HEK293 (cell line): Measurements from ENCODE around the gene TMCC2.

Experiments
- CTCF ChIA-PET: fragments of 350-600 bp; formaldehyde crosslinking; extraction: SDS; loops from one replicate; lab custom pipeline; 2021; ENCODE audit warnings: antibody characterized with exemption; lab: Yijun Ruan, JAX
- POLR2A ChIA-PET: fragments of 300-600 bp; formaldehyde crosslinking; extraction: SDS; loops from one replicate; lab custom pipeline; 2020; ENCODE audit warnings: antibody characterized with exemption, inconsistent platforms; lab: Yijun Ruan, JAX
- H3K27ac ChIP-seq: fragments of 200-500 bp; sonication (Bioruptor generic); 2 replicates; pipeline ENCODE4 v1.5.1; 2014; ENCODE audit warnings: low read depth, low read length, control low read depth, inconsistent platforms; ENCODE audit errors: extremely low read depth
- H3K36me3 ChIP-seq, 2 experiments: fragments of 200-500 bp in 1 of 2; sonication (Bioruptor generic) in 1 of 2; 1 replicate in 1 of 2; 2 replicates in 1 of 2; pipeline ENCODE4 v1.5.1; 2014 to 2017; ENCODE audit warnings: inconsistent platforms in 2 of 2, low read length in 2 of 2; ENCODE audit not compliant: control insufficient read depth in 2 of 2, insufficient read depth in 1 of 2
- H3K4me1 ChIP-seq: fragments of 200-500 bp; sonication (Bioruptor generic); 2 replicates; pipeline ENCODE4 v1.5.1; 2014; ENCODE audit warnings: mild to moderate bottlenecking, low read length, inconsistent platforms; ENCODE audit not compliant: control insufficient read depth, insufficient read depth
- H3K4me3 ChIP-seq: 2 replicates; pipeline ENCODE4 v1.5.1; 2011; ENCODE audit warnings: low read depth, mild to moderate bottlenecking, control low read depth, low read length, moderate library complexity
- H3K9me3 ChIP-seq: fragments of 200-500 bp; sonication (Bioruptor generic); 2 replicates; pipeline ENCODE4 v1.5.1; 2014; ENCODE audit warnings: low read depth, low read length, inconsistent platforms; ENCODE audit not compliant: control insufficient read depth, insufficient read depth
- EGR2 ChIP-seq: fragments of 450-650 bp; formaldehyde crosslinking; IDR thresholded peaks from 2 replicates; pipeline ENCODE4 v1.5.1; 2016; ENCODE audit warnings: low read depth, missing biosample characterization, missing genetic modification characterization
- FEZF1 ChIP-seq: fragments of 450-650 bp; formaldehyde crosslinking; IDR thresholded peaks from 2 replicates; pipeline ENCODE4 v1.5.1; 2016; ENCODE audit warnings: missing biosample characterization, missing genetic modification characterization
- GFI1B ChIP-seq: fragments of 450-650 bp; formaldehyde crosslinking; IDR thresholded peaks from 2 replicates; pipeline ENCODE4 v1.5.1; 2016; ENCODE audit warnings: missing biosample characterization, missing genetic modification characterization
- ZFHX2 ChIP-seq: fragments of 450-650 bp; formaldehyde crosslinking; conservative IDR thresholded peaks from 2 replicates; pipeline ENCODE4 v1.5.1; 2016; ENCODE audit warnings: missing biosample characterization, missing genetic modification characterization
- ZFP3 ChIP-seq: fragments of 450-650 bp; formaldehyde crosslinking; IDR thresholded peaks from 2 replicates; pipeline ENCODE4 v1.5.1; 2016; ENCODE audit warnings: low read depth, missing biosample characterization, missing genetic modification characterization
- ZNF121 ChIP-seq: fragments of 450-650 bp; formaldehyde crosslinking; IDR thresholded peaks from 2 replicates; pipeline ENCODE4 v1.5.1; 2016; ENCODE audit warnings: missing biosample characterization, missing genetic modification characterization
- ZNF133 ChIP-seq: fragments of 450-650 bp; formaldehyde crosslinking; IDR thresholded peaks from 2 replicates; pipeline ENCODE4 v1.5.1; 2016; ENCODE audit warnings: missing biosample characterization, missing genetic modification characterization
- ZNF24 ChIP-seq: fragments of 450-650 bp; formaldehyde crosslinking; IDR thresholded peaks from 2 replicates; pipeline ENCODE4 v1.5.1; 2016; ENCODE audit warnings: missing biosample characterization, missing genetic modification characterization
- ZNF366 ChIP-seq: fragments of 450-650 bp; formaldehyde crosslinking; conservative IDR thresholded peaks from 2 replicates; pipeline ENCODE4 v1.5.1; 2016; ENCODE audit warnings: missing biosample characterization, missing genetic modification characterization
- ZNF423 ChIP-seq: fragments of 450-650 bp; formaldehyde crosslinking; IDR thresholded peaks from 2 replicates; pipeline ENCODE4 v1.5.1; 2016; ENCODE audit warnings: missing biosample characterization, missing genetic modification characterization
- ZNF433 ChIP-seq: fragments of 450-650 bp; formaldehyde crosslinking; IDR thresholded peaks from 2 replicates; pipeline ENCODE4 v1.5.1; 2016; ENCODE audit warnings: missing biosample characterization, missing genetic modification characterization, low read depth
- ZNF501 ChIP-seq: fragments of 450-650 bp; formaldehyde crosslinking; IDR thresholded peaks from 2 replicates; pipeline ENCODE4 v1.5.1; 2016; ENCODE audit warnings: missing biosample characterization, missing genetic modification characterization
- ZNF558 ChIP-seq: fragments of 450-650 bp; formaldehyde crosslinking; IDR thresholded peaks from 2 replicates; pipeline ENCODE4 v1.5.1; 2016; ENCODE audit warnings: missing biosample characterization, missing genetic modification characterization
- ZNF596 ChIP-seq: fragments of 450-650 bp; IDR thresholded peaks from 2 replicates; pipeline ENCODE4 v1.5.0; 2018; ENCODE audit warnings: missing biosample characterization, mild to moderate bottlenecking, missing genetic modification characterization, moderate library complexity
- ZNF610 ChIP-seq: fragments of 450-650 bp; formaldehyde crosslinking; IDR thresholded peaks from 2 replicates; pipeline ENCODE4 v1.5.1; 2016; ENCODE audit warnings: missing biosample characterization, missing genetic modification characterization, borderline replicate concordance
- ZNF623 ChIP-seq: fragments of 450-650 bp; formaldehyde crosslinking; IDR thresholded peaks from 2 replicates; pipeline ENCODE4 v1.5.1; 2016; ENCODE audit warnings: missing biosample characterization, missing genetic modification characterization
- ZNF639 ChIP-seq: fragments of 450-650 bp; formaldehyde crosslinking; IDR thresholded peaks from 2 replicates; pipeline ENCODE4 v1.5.1; 2016; ENCODE audit warnings: missing biosample characterization, missing genetic modification characterization
- ZNF645 ChIP-seq: fragments of 450-650 bp; formaldehyde crosslinking; IDR thresholded peaks from 2 replicates; pipeline ENCODE4; 2016; ENCODE audit warnings: missing biosample characterization, missing genetic modification characterization
- ZNF654 ChIP-seq: fragments of 450-650 bp; formaldehyde crosslinking; IDR thresholded peaks from 2 replicates; pipeline ENCODE4 v1.5.1; 2016; ENCODE audit warnings: low read depth, missing biosample characterization, missing genetic modification characterization
- ZNF660 ChIP-seq: fragments of 450-650 bp; IDR thresholded peaks from 2 replicates; pipeline ENCODE4 v1.5.1; 2018; ENCODE audit warnings: missing biosample characterization, mild to moderate bottlenecking, missing genetic modification characterization
- ZNF747 ChIP-seq: fragments of 450-650 bp; formaldehyde crosslinking; IDR thresholded peaks from 2 replicates; pipeline ENCODE4 v1.5.1; 2016; ENCODE audit warnings: missing biosample characterization, missing genetic modification characterization
- ZNF777 ChIP-seq: fragments of 450-650 bp; formaldehyde crosslinking; IDR thresholded peaks from 2 replicates; pipeline ENCODE4 v1.5.1; 2017; ENCODE audit warnings: missing biosample characterization, missing genetic modification characterization, borderline replicate concordance
- ZNF830 ChIP-seq: fragments of 450-650 bp; IDR thresholded peaks from 2 replicates; pipeline ENCODE4 v1.5.0; 2018; ENCODE audit warnings: missing biosample characterization, missing genetic modification characterization, low read depth, mild to moderate bottlenecking, moderate library complexity
- ZSCAN30 ChIP-seq: fragments of 450-650 bp; IDR thresholded peaks from 2 replicates; pipeline ENCODE4 v1.5.1; 2018; ENCODE audit warnings: missing biosample characterization, mild to moderate bottlenecking, missing genetic modification characterization, moderate library complexity
- ZSCAN4 ChIP-seq: fragments of 450-650 bp; formaldehyde crosslinking; IDR thresholded peaks from 2 replicates; pipeline ENCODE4 v1.5.1; 2017; ENCODE audit warnings: missing biosample characterization, missing genetic modification characterization
- TF ChIP-seq, protein P1 (sequence below): fragments of 450-650 bp; formaldehyde crosslinking; IDR thresholded peaks from 2 replicates; pipeline ENCODE4 v1.5.1; 2016; ENCODE audit warnings: missing biosample characterization, missing genetic modification characterization, low read depth
- TF ChIP-seq, protein P2 (sequence below): fragments of 450-650 bp; IDR thresholded peaks from 2 replicates; pipeline ENCODE4 v1.5.1; 2018; ENCODE audit warnings: missing biosample characterization, mild to moderate bottlenecking, missing genetic modification characterization

The TMCC2 gene

DNA sequence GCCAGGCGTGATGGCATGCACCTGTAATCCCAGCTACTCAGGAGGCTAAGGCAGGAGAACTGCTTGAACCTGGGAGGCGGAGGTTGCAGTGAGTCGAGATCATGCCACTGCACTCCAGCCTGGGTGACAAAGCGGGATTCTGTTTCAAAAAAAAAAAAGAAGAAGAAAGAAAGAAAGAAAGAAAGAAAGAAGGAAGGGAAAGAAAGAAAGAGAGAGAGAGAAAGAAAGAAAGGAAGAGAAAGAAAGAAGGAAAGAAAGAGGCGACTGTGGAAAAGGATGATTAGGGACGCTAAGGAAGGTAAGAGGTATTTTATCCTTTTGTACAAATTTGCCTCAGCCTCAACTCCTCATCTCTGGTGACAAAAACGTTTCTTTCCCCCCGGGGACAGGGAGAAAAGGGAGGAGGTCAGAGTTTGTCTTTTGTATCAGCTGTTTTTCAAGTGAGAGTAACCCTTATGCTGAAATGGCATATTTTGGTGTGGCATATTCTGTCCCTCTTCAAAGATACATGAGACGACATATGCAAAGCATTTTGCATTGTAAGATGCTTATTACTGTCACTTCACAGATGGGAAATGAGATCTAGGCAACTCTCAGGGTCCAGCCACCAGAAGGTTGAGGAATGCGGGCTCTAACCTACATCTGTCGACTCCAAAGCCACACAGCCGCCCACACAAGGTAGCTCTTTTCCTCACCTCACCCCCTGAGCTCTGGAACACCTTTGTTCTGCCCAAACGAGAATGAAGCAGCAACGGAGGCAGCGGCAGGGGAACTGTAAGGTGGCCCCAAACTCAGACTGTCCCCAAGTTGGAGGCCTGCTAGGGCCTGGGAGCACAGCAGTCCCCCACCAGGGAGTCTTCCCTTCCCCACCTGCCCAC is 55.8 kb downstream of the TMCC2 start (continued):
- TF ChIP-seq ZNF433 (no peak), ZNF596 (no peak), ZNF639 (tag by site-specific recombination) (no peak), EGR2 (tag by site-specific recombination) (peak; percentile 7; the same call in 1 of the 2 replicates), ZNF645 (no peak), ZNF747 (tag by site-specific recombination) (no peak), ZFHX2 (0 out of 2 replicates have a peak, but pooled peaks have one; percentile 10), ZNF366 (peak; percentile 83)

- POLR2A ChIA-PET, result interaction anchor here (0.7 to 2.3 kb wide), 8 partner anchors 11 to 37 kb away, joined by 3 to 23 read pairs (median 5); partner anchors contain the start of gene NUAK2
- no peak overlapping the region for H3K27ac ChIP-seq
- CTCF ChIA-PET, result interaction anchor here (0.6 to 4.7 kb wide), 9 partner anchors 10 to 239 kb away, joined by 3 to 39 read pairs (median 7); no protein-coding TSS in a partner anchor
- TF ChIP-seq ZSCAN4 (no peak), ZNF121 (tag by site-specific recombination) (no peak), ZNF660 (no peak; the same call in 1 of the 2 replicates), ZNF501 (tag by site-specific recombination) (no peak), ZNF610 (tag by site-specific recombination) (no peak), ZNF830 (tag by site-specific recombination) (no peak), ZNF777 (tag by site-specific recombination) (no peak), ZFP3 (tag by site-specific recombination) (no peak), ZNF645 (no peak), ZNF133 (no peak), ZSCAN30 (tag by site-specific recombination) (no peak), GFI1B (tag by site-specific recombination) (no peak), ZNF623 (no peak), ZNF423 (tag by site-specific recombination) (no peak), ZNF558 (tag by site-specific recombination) (no peak), ZNF654 (no peak), ZNF24 (tag by site-specific recombination) (no peak), FEZF1 (tag by site-specific recombination) (no peak)
- TF ChIP-seq, protein P1, sequence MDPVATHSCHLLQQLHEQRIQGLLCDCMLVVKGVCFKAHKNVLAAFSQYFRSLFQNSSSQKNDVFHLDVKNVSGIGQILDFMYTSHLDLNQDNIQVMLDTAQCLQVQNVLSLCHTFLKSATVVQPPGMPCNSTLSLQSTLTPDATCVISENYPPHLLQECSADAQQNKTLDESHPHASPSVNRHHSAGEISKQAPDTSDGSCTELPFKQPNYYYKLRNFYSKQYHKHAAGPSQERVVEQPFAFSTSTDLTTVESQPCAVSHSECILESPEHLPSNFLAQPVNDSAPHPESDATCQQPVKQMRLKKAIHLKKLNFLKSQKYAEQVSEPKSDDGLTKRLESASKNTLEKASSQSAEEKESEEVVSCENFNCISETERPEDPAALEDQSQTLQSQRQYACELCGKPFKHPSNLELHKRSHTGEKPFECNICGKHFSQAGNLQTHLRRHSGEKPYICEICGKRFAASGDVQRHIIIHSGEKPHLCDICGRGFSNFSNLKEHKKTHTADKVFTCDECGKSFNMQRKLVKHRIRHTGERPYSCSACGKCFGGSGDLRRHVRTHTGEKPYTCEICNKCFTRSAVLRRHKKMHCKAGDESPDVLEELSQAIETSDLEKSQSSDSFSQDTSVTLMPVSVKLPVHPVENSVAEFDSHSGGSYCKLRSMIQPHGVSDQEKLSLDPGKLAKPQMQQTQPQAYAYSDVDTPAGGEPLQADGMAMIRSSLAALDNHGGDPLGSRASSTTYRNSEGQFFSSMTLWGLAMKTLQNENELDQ (tag by site-specific recombination), result no peak
- TF ChIP-seq, protein P2, sequence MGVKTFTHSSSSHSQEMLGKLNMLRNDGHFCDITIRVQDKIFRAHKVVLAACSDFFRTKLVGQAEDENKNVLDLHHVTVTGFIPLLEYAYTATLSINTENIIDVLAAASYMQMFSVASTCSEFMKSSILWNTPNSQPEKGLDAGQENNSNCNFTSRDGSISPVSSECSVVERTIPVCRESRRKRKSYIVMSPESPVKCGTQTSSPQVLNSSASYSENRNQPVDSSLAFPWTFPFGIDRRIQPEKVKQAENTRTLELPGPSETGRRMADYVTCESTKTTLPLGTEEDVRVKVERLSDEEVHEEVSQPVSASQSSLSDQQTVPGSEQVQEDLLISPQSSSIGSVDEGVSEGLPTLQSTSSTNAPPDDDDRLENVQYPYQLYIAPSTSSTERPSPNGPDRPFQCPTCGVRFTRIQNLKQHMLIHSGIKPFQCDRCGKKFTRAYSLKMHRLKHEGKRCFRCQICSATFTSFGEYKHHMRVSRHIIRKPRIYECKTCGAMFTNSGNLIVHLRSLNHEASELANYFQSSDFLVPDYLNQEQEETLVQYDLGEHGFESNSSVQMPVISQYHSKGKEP, result no peak
Observed at GRCh38 chr1:205284420-205285144, 56.8 kb downstream of the TMCC2 start.

More at GRCh38 chr1:205284420-205285144, 56.8 kb downstream of the TMCC2 start:
- H3K4me3 ChIP-seq, result no peak overlapping the region
- H3K36me3 ChIP-seq, result no peaks in the 10 kb centered on the region
- no peaks in the 10 kb centered on the region for H3K4me1 ChIP-seq
- no peaks in the 10 kb centered on the region for H3K9me3 ChIP-seq
